A549 (cell line): ENCODE data around the gene MT1A. TPM values are rescaled to one million over a fixed set of nuclear protein-coding genes. Genes with fewer than 3 reads are reported as not detected.

ENCODE experiments used
- ATAC-seq, 2 experiments: fragments of 200-7000 bp in 1 of 2; fragments of >200 bp in 1 of 2; cut with Nextera tagmentation in 1 of 2; cut with Tn5 transposase in 1 of 2; 3 replicates each; pipeline versions ENCODE4 v1.8.0 to v1.9.1; 2018 to 2020; ENCODE audit warnings: mild to moderate bottlenecking in 1 of 2, moderate library complexity in 1 of 2
- CTCF ChIA-PET: fragments of 300-600 bp; sonication (Branson Sonifier 250); formaldehyde crosslinking; extraction: SDS; loops from one replicate; lab custom pipeline; 2021; ENCODE audit warnings: antibody characterized with exemption, inconsistent platforms; lab: Yijun Ruan, JAX
- POLR2A ChIA-PET: fragments of 350-600 bp; formaldehyde crosslinking; extraction: SDS; loops from one replicate; lab custom pipeline; 2021; ENCODE audit warnings: antibody characterized with exemption, inconsistent platforms; lab: Yijun Ruan, JAX
- DNase-seq, 2 experiments: peaks; one replicate each; pipeline versions ENCODE4 v3.0.0 to v3.0.0-alpha.2; 2011 to 2016; ENCODE audit warnings: low read depth in 1 of 2, low spot score in 1 of 2
- FAIRE-seq: peaks from 2 replicates; lab custom pipeline; 2011; peaks lifted over from hg19 to GRCh38; lab: Jason Lieb, UNC
- H3K27ac ChIP-seq, 2 experiments: fragments of >200 bp; sonication (Bioruptor Twin); formaldehyde crosslinking; 3 replicates each; pipeline ENCODE4 v1.5.1; 2016 to 2017
- H3K4me1 ChIP-seq: fragments of >200 bp; sonication (Bioruptor Twin); formaldehyde crosslinking; 3 replicates; pipeline ENCODE4 v1.6.1; 2016
- H3K4me2 ChIP-seq: fragments of >200 bp; sonication (Bioruptor Twin); formaldehyde crosslinking; 3 replicates; pipeline ENCODE4 v1.6.1; 2016
- H3K4me3 ChIP-seq: fragments of >200 bp; sonication (Bioruptor Twin); formaldehyde crosslinking; 3 replicates; pipeline ENCODE4 v1.5.1; 2016
- H3K9me3 ChIP-seq: fragments of >200 bp; sonication (Bioruptor Twin); formaldehyde crosslinking; 3 replicates; pipeline ENCODE4 v1.6.1; 2016
- CBX2 ChIP-seq: fragments of 200-600 bp; sonication (generic); IDR thresholded peaks from 2 replicates; pipeline ENCODE4 v1.6.1; 2016; ENCODE audit warnings: low read depth, mild to moderate bottlenecking, borderline replicate concordance
- CBX8 ChIP-seq: fragments of 200-600 bp; sonication (generic); IDR thresholded peaks from 2 replicates; pipeline ENCODE4 v1.6.1; 2016
- CEBPB ChIP-seq, 2 experiments: fragments of >200 bp in 1 of 2; sonication (Bioruptor Twin) in 1 of 2; formaldehyde crosslinking in 1 of 2; IDR thresholded peaks; 2 replicates each; pipeline ENCODE4 v1.6.1; 2012 to 2016
- EHF ChIP-seq: fragments of 250-450 bp; sonication (Bioruptor Pico); IDR thresholded peaks from 2 replicates; pipeline ENCODE4 v1.5.0; 2020; ENCODE audit warnings: mild to moderate bottlenecking
- FOSB ChIP-seq: fragments of 250-450 bp; sonication (Bioruptor Pico); IDR thresholded peaks from 2 replicates; pipeline ENCODE4 v1.5.0; 2020; ENCODE audit warnings: mild to moderate bottlenecking, moderate library complexity
- GATA3 ChIP-seq: IDR thresholded peaks from 2 replicates; pipeline ENCODE4 v1.6.1; 2012; ENCODE audit warnings: borderline replicate concordance
- HOXB5 ChIP-seq: fragments of 250-450 bp; sonication (Bioruptor Pico); IDR thresholded peaks from 2 replicates; pipeline ENCODE4 v1.5.0; 2020; ENCODE audit warnings: mild to moderate bottlenecking, moderate library complexity
- JUN ChIP-seq, 2 experiments: fragments of >200 bp; sonication (Bioruptor Twin); formaldehyde crosslinking; IDR thresholded peaks; 2 replicates in 1 of 2; 3 replicates in 1 of 2; pipeline ENCODE4 v1.6.1; 2016 to 2017
- KDM1A ChIP-seq: fragments of 200-600 bp; sonication (generic); IDR thresholded peaks from 2 replicates; pipeline ENCODE4 v1.6.1; 2016; ENCODE audit warnings: low read depth, mild to moderate bottlenecking
- KDM5A ChIP-seq: fragments of 200-600 bp; sonication (generic); IDR thresholded peaks from 2 replicates; pipeline ENCODE4 v1.6.1; 2016; ENCODE audit warnings: antibody characterized with exemption, mild to moderate bottlenecking
- MAFK ChIP-seq: fragments of 450-650 bp; IDR thresholded peaks from 2 replicates; pipeline ENCODE4 v1.6.1; 2014; ENCODE audit not compliant: partially characterized antibody
- MAZ ChIP-seq: fragments of 150-350 bp; IDR thresholded peaks from 2 replicates; pipeline ENCODE4 v1.6.1; 2014; ENCODE audit warnings: antibody characterized with exemption, low read depth, low read length, borderline replicate concordance
- NFE2L2 ChIP-seq: fragments of 150-350 bp; conservative IDR thresholded peaks from 2 replicates; pipeline ENCODE4 v1.6.1; 2014; ENCODE audit warnings: low read length
- NR3C1 ChIP-seq: fragments of >200 bp; sonication (Bioruptor Twin); formaldehyde crosslinking; IDR thresholded peaks from 3 replicates; pipeline ENCODE4 v1.6.1; 2017
- RAD21 ChIP-seq, 2 experiments: fragments of >200 bp in 1 of 2; sonication (Bioruptor Twin) in 1 of 2; formaldehyde crosslinking in 1 of 2; IDR thresholded peaks in 1 of 2; conservative IDR thresholded peaks in 1 of 2; 2 replicates in 1 of 2; 3 replicates in 1 of 2; pipeline ENCODE4 v1.6.1; 2012 to 2018; ENCODE audit warnings: inconsistent platforms in 1 of 2
- RARB ChIP-seq: fragments of 250-450 bp; sonication (Bioruptor Pico); IDR thresholded peaks from 2 replicates; pipeline ENCODE4 v1.8.0; 2021; ENCODE audit warnings: mild to moderate bottlenecking, moderate library complexity
- RNF2 ChIP-seq: fragments of 200-600 bp; sonication (generic); IDR thresholded peaks from 2 replicates; pipeline ENCODE4 v1.6.1; 2016; ENCODE audit warnings: low read depth, mild to moderate bottlenecking, antibody characterized with exemption, moderate library complexity, borderline replicate concordance
- SMC3 ChIP-seq: fragments of >200 bp; sonication (Bioruptor Twin); formaldehyde crosslinking; IDR thresholded peaks from 3 replicates; pipeline ENCODE4 v1.6.1; 2018; ENCODE audit warnings: inconsistent platforms
- SREBF2 ChIP-seq: fragments of 450-650 bp; IDR thresholded peaks from 2 replicates; pipeline ENCODE4 v1.6.1; 2014; ENCODE audit warnings: mild to moderate bottlenecking, moderate library complexity
- TP53 ChIP-seq: fragments of 250-450 bp; sonication (Bioruptor Pico); IDR thresholded peaks from 2 replicates; pipeline ENCODE4 v1.5.0; 2021; ENCODE audit warnings: mild to moderate bottlenecking, moderate library complexity
- ZC3H11A ChIP-seq: fragments of 450-650 bp; IDR thresholded peaks from 2 replicates; pipeline ENCODE4 v1.6.1; 2014; ENCODE audit warnings: antibody characterized with exemption, mild to moderate bottlenecking
- ZFP36 ChIP-seq: fragments of 450-650 bp; IDR thresholded peaks from 2 replicates; pipeline ENCODE4 v1.6.1; 2014; ENCODE audit warnings: borderline replicate concordance; ENCODE audit not compliant: partially characterized antibody
- ZNF302 ChIP-seq: fragments of 250-450 bp; sonication (Bioruptor Pico); IDR thresholded peaks from 2 replicates; pipeline ENCODE4 v1.9.0; 2021; ENCODE audit warnings: inconsistent platforms, mild to moderate bottlenecking, moderate library complexity
- WGBS: methylation state at CpG from one replicate; pipeline ENCODE4 v1.1.6; 2017; ENCODE audit errors: missing lambda C conversion rate; 5-methylcytosine and 5-hydroxymethylcytosine counted together
- polyA plus RNA-seq, 4 experiments: library from polyadenylated mRNA; depleted of rRNA in 3 of 4; stranded (reverse); fragments of >200 nt; fragmentation: RNase III in 1 of 4; extraction: RNeasy Plus Mini Kit Qiagen cat#74134 plus additional on column Dnase treatment in 1 of 4; gene quantifications; 2 replicates in 3 of 4; 3 replicates in 1 of 4; pipeline ENCODE4 v1.2.3, GENCODE V29; 2011 to 2017
- TF ChIP-seq, protein P1 (sequence below): fragments of >200 bp; sonication (Bioruptor Twin); formaldehyde crosslinking; IDR thresholded peaks from 3 replicates; pipeline ENCODE4 v1.5.1; 2016

The MT1A gene
- polyA plus RNA-seq, 2 of the 4 experiments (the other 2 are of a cell fraction), result 5.3 to 12.8 TPM

- Histone ChIP-seq H3K4me1 (no peaks in the 10 kb centered on the region), H3K9me3 (no peaks in the 10 kb centered on the region), H3K4me3 (no peak overlapping the region), H3K27ac (no peak overlapping the region), H3K4me2 (no peak overlapping the region)
- no peak for FAIRE-seq
- TF ChIP-seq HOXB5 (CRISPR knock-in tag), result no peak
- no peak for TF ChIP-seq CEBPB (IDR thresholded peaks at IDR 0.05)
- no peak for TF ChIP-seq JUN (IDR thresholded peaks at IDR 0.05)
- TF ChIP-seq FOSB (CRISPR knock-in tag), result no peak
- TF ChIP-seq CBX2, result no peak
- no peak for TF ChIP-seq EHF (CRISPR knock-in tag)
- no peak for TF ChIP-seq GATA3
- no peak for TF ChIP-seq RNF2
- TF ChIP-seq, protein P1, sequence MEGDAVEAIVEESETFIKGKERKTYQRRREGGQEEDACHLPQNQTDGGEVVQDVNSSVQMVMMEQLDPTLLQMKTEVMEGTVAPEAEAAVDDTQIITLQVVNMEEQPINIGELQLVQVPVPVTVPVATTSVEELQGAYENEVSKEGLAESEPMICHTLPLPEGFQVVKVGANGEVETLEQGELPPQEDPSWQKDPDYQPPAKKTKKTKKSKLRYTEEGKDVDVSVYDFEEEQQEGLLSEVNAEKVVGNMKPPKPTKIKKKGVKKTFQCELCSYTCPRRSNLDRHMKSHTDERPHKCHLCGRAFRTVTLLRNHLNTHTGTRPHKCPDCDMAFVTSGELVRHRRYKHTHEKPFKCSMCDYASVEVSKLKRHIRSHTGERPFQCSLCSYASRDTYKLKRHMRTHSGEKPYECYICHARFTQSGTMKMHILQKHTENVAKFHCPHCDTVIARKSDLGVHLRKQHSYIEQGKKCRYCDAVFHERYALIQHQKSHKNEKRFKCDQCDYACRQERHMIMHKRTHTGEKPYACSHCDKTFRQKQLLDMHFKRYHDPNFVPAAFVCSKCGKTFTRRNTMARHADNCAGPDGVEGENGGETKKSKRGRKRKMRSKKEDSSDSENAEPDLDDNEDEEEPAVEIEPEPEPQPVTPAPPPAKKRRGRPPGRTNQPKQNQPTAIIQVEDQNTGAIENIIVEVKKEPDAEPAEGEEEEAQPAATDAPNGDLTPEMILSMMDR, result no peak
- CTCF ChIA-PET, result interaction anchor here (1.0 kb wide), 1 partner anchor 109 kb away, joined by 3 read pairs; no protein-coding TSS in a partner anchor
- ATAC-seq, result no peak
- WGBS, result 81% methylated on average over 6 of the region's 6 CpGs
- no peak for DNase-seq
- POLR2A ChIA-PET, result no interaction called here
Observed at GRCh38 chr16:56593573-56594291, 44.7 kb upstream of the MT1A start.

- no peak for TF ChIP-seq MAZ
- TF ChIP-seq HOXB5 (CRISPR knock-in tag), result no peak
- TF ChIP-seq KDM5A, result no peak
- no peak for TF ChIP-seq EHF (CRISPR knock-in tag)
- TF ChIP-seq TP53 (CRISPR knock-in tag), result no peak
- no peak for TF ChIP-seq KDM1A
- TF ChIP-seq NR3C1, result no peak
- no peak for TF ChIP-seq SMC3
- no peak for TF ChIP-seq ZFP36
- Histone ChIP-seq H3K27ac (no peak overlapping the region), H3K4me2 (no peak overlapping the region), H3K9me3 (no peaks in the 10 kb centered on the region), H3K4me3 (no peak overlapping the region), H3K4me1 (no peaks in the 10 kb centered on the region)
- 67% methylated on average over 5 of the region's 5 CpGs for WGBS
- ATAC-seq (no peak), DNase-seq (no peak), FAIRE-seq (no peak)
- ChIA-PET POLR2A (no interaction called here), CTCF (interaction anchor here (1.0 kb wide), 1 partner anchor 108 kb away, joined by 3 read pairs; no protein-coding TSS in a partner anchor)
Observed at GRCh38 chr16:56594292-56594619, 44.2 kb upstream of the MT1A start.

- FAIRE-seq, result peak; percentile 54
- Histone ChIP-seq H3K27ac (peak overlapping the region; percentile 34 to 61; a peak in 4 of 6 replicates), H3K4me2 (peak overlapping the region; percentile 45), H3K4me1 (peaks cover 12% of the 10 kb centered on the region), H3K9me3 (no peaks in the 10 kb centered on the region), H3K4me3 (no peak overlapping the region)
- ATAC-seq, result peak; percentile 84 to 87
- ChIA-PET POLR2A (interaction anchor here (0.6 to 1.0 kb wide), 3 partner anchors 81 to 329 kb away, joined by 3 read pairs; partner anchors contain the start of gene MT1X), CTCF (interaction anchor here (0.6 to 19.7 kb wide), 44 partner anchors 9 to 376 kb away, joined by 3 to 340 read pairs (median 4); partner anchors contain the start of genes MT1A, MT1B, MT1F and MT1X)
- DNase-seq, result peak; percentile 69 to 87
- WGBS, result 12% methylated on average over 8 of the region's 8 CpGs
- TF ChIP-seq JUN (IDR thresholded peaks at IDR 0.05) (no peak), NFE2L2 (no peak), RAD21 (conservative IDR thresholded peaks at IDR 0.05 in 1 of 2, IDR thresholded peaks at IDR 0.05 in 1 of 2) (peak; percentile 68 to 69), SMC3 (peak; percentile 80), CBX8 (no peak), MAFK (no peak), MAZ (no peak), RARB (CRISPR knock-in tag) (no peak), SREBF2 (no peak), ZNF302 (CRISPR knock-in tag) (no peak), ZC3H11A (no peak)
- TF ChIP-seq, protein P1, result peak; percentile 74
Observed at GRCh38 chr16:56600398-56600999, 38.0 kb upstream of the MT1A start.
